Measurements from ENCODE around the gene IL20RB.

DNA sequence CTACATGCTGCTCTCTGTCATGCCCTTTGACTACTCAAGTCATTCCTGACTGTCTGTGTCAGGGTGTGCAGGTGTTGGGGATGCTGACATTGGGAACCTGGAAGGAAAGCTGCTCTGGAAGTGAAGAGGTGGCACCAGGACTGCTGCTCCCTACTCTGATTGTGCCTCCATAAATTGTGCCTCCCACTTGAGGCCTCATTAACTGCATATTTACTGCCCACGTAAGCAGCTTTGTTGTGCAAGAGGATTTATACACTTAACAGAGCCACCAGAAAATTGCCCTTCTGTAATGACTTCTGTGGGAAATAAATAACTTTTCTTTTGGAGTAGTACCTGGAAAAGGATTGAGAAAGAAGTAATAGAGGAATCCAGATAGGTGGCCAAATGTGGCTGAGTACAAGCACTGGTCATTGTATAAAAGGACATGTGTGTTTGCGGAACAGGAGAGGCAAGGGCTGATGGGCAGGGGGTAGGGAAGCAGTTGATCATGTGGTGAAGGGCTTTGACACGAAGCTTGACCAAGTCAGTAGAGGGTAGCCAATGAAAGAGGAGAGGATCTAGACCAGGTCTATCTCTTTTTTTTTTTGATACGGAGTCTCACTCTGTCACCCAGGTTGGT is 24.8 kb downstream of the IL20RB start:
- TF ChIP-seq POLR2AphosphoS5 (IDR thresholded peaks at IDR 0.05) (no peak), POLR2A (IDR thresholded peaks at IDR 0.05; ENCODE audit: low read depth) (no peak)
